LoVo (cell line): ENCODE results near the gene CLP1.
A peak's percentile ranks its signal among the peaks of the same experiment; 100 is the strongest.
"Not testable (repeated sequence)": the region's sequence is repeated elsewhere in the genome, so short reads cannot be mapped to it uniquely, and the experiment has no call there.

Source experiments
- DNase-seq: peaks from one replicate; pipeline ENCODE4 v3.0.0-alpha.2; 2016; ENCODE audit warnings: low spot score

The CLP1 gene

GRCh38 chr11:57641011-57641807 is 16.4 kb upstream of the CLP1 start:
- peak; percentile 55 for DNase-seq

- no peak for DNase-seq
These were observed 13.8 kb upstream of the CLP1 start for GRCh38 chr11:57643802-57644201.

- DNase-seq, result peak; percentile 64
These were observed 12.5 kb upstream of the CLP1 start for GRCh38 chr11:57644748-57645688.

GRCh38 chr11:57645689-57646085 is 11.9 kb upstream of the CLP1 start:
- DNase-seq, result no peak

GRCh38 chr11:57646194-57646798 is 11.3 kb upstream of the CLP1 start:
- no peak for DNase-seq

GRCh38 chr11:57646799-57647303 is 10.7 kb upstream of the CLP1 start:
- DNase-seq, result no peak

- DNase-seq, result no peak
These were observed 10.2 kb upstream of the CLP1 start for GRCh38 chr11:57647372-57647771.

- no peak for DNase-seq
These were observed 9.4 kb upstream of the CLP1 start for GRCh38 chr11:57647960-57648800.

- DNase-seq, result no peak
These were observed 8.5 kb upstream of the CLP1 start for GRCh38 chr11:57648801-57649735.

GRCh38 chr11:57649826-57650738 is 7.5 kb upstream of the CLP1 start, which contains the start of gene YPEL4:
Gene YPEL4 (minus strand): TSS chr11:57649912. CDS start chr11:57647107, 2,805 bp downstream.
- DNase-seq, result peak; percentile 13

- DNase-seq, result no peak
These were observed 6.8 kb upstream of the CLP1 start for GRCh38 chr11:57650739-57651090.

- DNase-seq, result no peak
These were observed 6.2 kb upstream of the CLP1 start for GRCh38 chr11:57651408-57651807.

- not testable (repeated sequence) for DNase-seq
These were observed 5.3 kb upstream of the CLP1 start for GRCh38 chr11:57652230-57652629.

GRCh38 chr11:57652662-57653061 is 4.9 kb upstream of the CLP1 start:
- DNase-seq, result no peak

- DNase-seq, result no peak
These were observed 4.4 kb upstream of the CLP1 start for GRCh38 chr11:57653163-57653562.

- no peak for DNase-seq
These were observed 723 bp upstream of the CLP1 start for GRCh38 chr11:57656885-57657193.

GRCh38 chr11:57658023-57658361 is 430 bp downstream of the CLP1 start:
- no peak for DNase-seq

GRCh38 chr11:57659669-57660068 is 2.1 kb downstream of the CLP1 start:
- DNase-seq, result no peak

- DNase-seq, result no peak
These were observed 5.3 kb downstream of the CLP1 start for GRCh38 chr11:57662893-57663292.

- DNase-seq, result no peak
These were observed 6.4 kb downstream of the CLP1 start for GRCh38 chr11:57663975-57664374.
